ENCODE data around the gene DBNDD1. TPM values are rescaled to one million over a fixed set of nuclear protein-coding genes. Genes with fewer than 3 reads are reported as not detected.

The DBNDD1 gene
- total RNA-seq, 1 donor, result 1.1 TPM

DNA sequence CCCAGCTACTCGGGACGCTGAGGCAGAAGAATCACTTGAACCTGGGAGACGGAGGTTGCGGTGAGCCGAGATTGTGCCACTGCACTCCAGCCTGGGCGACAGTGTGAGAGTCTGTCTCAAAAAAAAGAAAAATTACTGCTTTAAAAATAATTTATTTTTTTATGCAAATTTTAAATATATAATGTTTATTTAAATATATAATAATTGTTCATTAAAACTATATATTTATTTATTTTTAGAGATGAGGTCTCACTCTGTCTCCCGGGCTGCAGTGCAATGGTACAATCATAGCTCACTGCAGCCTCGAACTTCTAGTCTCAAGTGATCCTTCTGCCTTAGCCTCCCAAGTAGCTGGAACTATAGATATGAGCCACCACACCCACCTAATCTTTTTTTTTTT is 15.2 kb upstream of the DBNDD1 start:
- H4K20me1 ChIP-seq (ENCODE audit: insufficient read depth, low read length), result peaks cover 24% of the 10 kb centered on the region
- no peak overlapping the region for H2AFZ ChIP-seq (ENCODE audit: low read length)
- H3K4me3 ChIP-seq (ENCODE audit: insufficient read depth, low read length), result no peak overlapping the region
- no peak overlapping the region for H3K27ac ChIP-seq (ENCODE audit: low read depth, low read length)
- TF ChIP-seq, protein P1, sequence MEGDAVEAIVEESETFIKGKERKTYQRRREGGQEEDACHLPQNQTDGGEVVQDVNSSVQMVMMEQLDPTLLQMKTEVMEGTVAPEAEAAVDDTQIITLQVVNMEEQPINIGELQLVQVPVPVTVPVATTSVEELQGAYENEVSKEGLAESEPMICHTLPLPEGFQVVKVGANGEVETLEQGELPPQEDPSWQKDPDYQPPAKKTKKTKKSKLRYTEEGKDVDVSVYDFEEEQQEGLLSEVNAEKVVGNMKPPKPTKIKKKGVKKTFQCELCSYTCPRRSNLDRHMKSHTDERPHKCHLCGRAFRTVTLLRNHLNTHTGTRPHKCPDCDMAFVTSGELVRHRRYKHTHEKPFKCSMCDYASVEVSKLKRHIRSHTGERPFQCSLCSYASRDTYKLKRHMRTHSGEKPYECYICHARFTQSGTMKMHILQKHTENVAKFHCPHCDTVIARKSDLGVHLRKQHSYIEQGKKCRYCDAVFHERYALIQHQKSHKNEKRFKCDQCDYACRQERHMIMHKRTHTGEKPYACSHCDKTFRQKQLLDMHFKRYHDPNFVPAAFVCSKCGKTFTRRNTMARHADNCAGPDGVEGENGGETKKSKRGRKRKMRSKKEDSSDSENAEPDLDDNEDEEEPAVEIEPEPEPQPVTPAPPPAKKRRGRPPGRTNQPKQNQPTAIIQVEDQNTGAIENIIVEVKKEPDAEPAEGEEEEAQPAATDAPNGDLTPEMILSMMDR (IDR thresholded peaks at IDR 0.05; ENCODE audit: extremely low read depth, low read depth, low read length), result no peak
- H3K9me3 ChIP-seq (ENCODE audit: low read depth, low read length), result no peaks in the 10 kb centered on the region
- peaks cover 42% of the 10 kb centered on the region for H3K36me3 ChIP-seq (ENCODE audit: insufficient read depth, low read length)
- H3K27me3 ChIP-seq (ENCODE audit: insufficient read depth, low read length), result no peaks in the 10 kb centered on the region
- H3K4me1 ChIP-seq (ENCODE audit: insufficient read depth, low read length), result no peaks in the 10 kb centered on the region
- no peaks in the 10 kb centered on the region for H3K79me2 ChIP-seq (ENCODE audit: insufficient read depth, low read length)
- no peak overlapping the region for H3K4me2 ChIP-seq (ENCODE audit: insufficient read depth, low read length)
- DNase-seq (ENCODE audit: insufficient read length, low spot score, missing footprints), result no peak

DNA sequence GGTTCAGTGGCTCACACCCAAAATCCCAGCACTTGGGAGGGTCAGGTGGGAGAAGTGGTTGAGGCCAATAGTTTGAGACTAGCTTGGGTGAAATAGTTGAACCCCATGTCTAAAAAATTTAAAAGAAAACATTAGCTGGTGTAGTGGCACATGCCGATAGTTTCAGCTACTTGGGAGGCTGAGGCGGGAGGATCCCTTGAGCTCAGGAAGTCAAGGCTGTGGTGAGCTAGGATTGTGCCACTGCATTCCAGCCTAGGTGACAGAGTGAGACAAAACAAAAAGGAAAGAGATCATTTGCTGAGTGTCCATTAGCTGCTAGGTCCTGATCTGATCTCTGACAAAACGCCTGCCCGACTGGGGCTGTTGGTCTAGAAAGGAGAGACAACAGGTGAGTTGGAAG is 14.1 kb upstream of the DBNDD1 start:
- peaks cover 24% of the 10 kb centered on the region for H4K20me1 ChIP-seq (ENCODE audit: insufficient read depth, low read length)
- no peaks in the 10 kb centered on the region for H3K79me2 ChIP-seq (ENCODE audit: insufficient read depth, low read length)
- no peaks in the 10 kb centered on the region for H3K9me3 ChIP-seq (ENCODE audit: low read depth, low read length)
- no peaks in the 10 kb centered on the region for H3K4me1 ChIP-seq (ENCODE audit: insufficient read depth, low read length)
- no peak overlapping the region for H2AFZ ChIP-seq (ENCODE audit: low read length)
- no peak for DNase-seq (ENCODE audit: insufficient read length, low spot score, missing footprints)
- no peak overlapping the region for H3K27ac ChIP-seq (ENCODE audit: low read depth, low read length)
- H3K4me3 ChIP-seq (ENCODE audit: insufficient read depth, low read length), result no peak overlapping the region
- no peak overlapping the region for H3K4me2 ChIP-seq (ENCODE audit: insufficient read depth, low read length)
- TF ChIP-seq, protein P1 (IDR thresholded peaks at IDR 0.05; ENCODE audit: extremely low read depth, low read depth, low read length), result no peak
- H3K36me3 ChIP-seq (ENCODE audit: insufficient read depth, low read length), result peaks cover 40% of the 10 kb centered on the region
- no peaks in the 10 kb centered on the region for H3K27me3 ChIP-seq (ENCODE audit: insufficient read depth, low read length)

DNA sequence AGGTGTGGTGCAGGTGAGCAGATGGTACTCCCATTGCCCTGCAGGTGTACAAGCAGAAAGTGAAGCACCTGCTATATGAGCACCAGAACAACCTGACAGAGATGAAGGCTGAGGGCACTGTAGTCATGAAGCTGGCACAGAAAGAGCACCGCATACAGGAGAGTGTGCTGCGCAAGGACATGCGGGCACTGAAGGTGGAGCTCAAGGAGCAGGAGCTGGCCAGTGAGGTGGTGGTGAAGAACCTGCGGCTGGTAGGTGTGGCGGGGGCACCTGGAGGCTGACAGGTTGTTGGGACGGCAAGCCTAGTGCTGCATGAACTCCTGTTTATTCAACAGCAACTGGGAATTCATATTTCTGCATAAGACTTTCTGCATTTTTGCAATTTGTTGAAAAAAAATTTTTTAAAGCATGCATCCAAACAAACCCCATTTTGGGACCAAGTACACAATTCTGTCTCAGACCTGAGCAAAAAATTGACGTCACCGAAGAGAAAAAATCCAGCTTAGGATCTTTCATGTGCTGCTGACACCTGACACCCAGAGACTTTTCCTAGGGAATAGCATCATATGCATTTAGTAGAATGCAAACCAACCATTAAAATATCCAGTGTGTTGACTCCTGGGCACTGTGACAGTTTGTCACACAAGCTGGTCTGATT is 13.5 kb upstream of the DBNDD1 start:
- TF ChIP-seq, protein P1 (IDR thresholded peaks at IDR 0.05; ENCODE audit: extremely low read depth, low read depth, low read length), result no peak
- H2AFZ ChIP-seq (ENCODE audit: low read length), result no peak overlapping the region

DNA sequence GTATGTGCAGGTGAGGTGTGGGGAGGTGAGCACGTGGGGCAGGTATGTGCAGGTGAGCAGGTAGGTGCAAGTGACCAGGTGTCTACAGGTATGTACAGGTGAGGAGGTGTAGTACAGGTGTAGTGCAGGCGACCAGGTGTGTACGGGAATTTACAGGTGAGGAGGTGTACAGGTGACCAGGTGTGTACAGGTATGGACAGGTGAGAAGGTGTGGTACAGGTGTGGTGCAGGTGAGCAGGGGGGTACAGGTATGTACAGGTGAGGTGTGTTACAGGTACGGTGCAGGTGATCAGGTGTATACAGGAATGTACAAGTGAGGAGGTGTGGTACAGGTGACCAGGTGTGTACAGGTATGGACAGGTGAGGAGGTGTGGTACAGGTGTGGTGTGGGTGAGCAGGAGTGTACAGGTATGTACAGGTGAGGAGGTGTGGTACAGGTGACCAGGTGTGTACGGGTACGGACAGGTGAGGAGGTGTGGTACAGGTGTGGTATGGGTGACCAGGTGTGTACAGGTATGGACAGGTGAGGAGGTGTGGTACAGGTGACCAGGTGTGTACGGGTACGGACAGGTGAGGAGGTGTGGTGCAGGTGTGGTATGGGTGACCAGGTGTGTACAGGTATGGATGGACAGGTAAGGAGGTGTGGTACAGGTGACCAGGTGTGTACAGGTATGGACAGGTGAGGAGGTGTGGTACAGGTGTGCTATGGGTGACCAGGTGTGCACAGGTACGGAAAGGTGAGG is 12.8 kb upstream of the DBNDD1 start:
- H3K36me3 ChIP-seq (ENCODE audit: insufficient read depth, low read length), result peaks cover 27% of the 10 kb centered on the region
- no peaks in the 10 kb centered on the region for H3K9me3 ChIP-seq (ENCODE audit: low read depth, low read length)
- H4K20me1 ChIP-seq (ENCODE audit: insufficient read depth, low read length), result peaks cover 22% of the 10 kb centered on the region
- no peaks in the 10 kb centered on the region for H3K27me3 ChIP-seq (ENCODE audit: insufficient read depth, low read length)
- TF ChIP-seq, protein P1 (IDR thresholded peaks at IDR 0.05; ENCODE audit: extremely low read depth, low read depth, low read length), result no peak
- H3K4me3 ChIP-seq (ENCODE audit: insufficient read depth, low read length), result no peak overlapping the region
- H2AFZ ChIP-seq (ENCODE audit: low read length), result no peak overlapping the region
- H3K27ac ChIP-seq (ENCODE audit: low read depth, low read length), result no peak overlapping the region
- no peaks in the 10 kb centered on the region for H3K79me2 ChIP-seq (ENCODE audit: insufficient read depth, low read length)
- no peaks in the 10 kb centered on the region for H3K4me1 ChIP-seq (ENCODE audit: insufficient read depth, low read length)
- no peak overlapping the region for H3K4me2 ChIP-seq (ENCODE audit: insufficient read depth, low read length)
- DNase-seq (ENCODE audit: insufficient read length, low spot score, missing footprints), result peak; percentile 85

More for the DNA sequence above, 13.5 kb upstream of the DBNDD1 start:
- H4K20me1 ChIP-seq (ENCODE audit: insufficient read depth, low read length), result peaks cover 24% of the 10 kb centered on the region
- no peaks in the 10 kb centered on the region for H3K27me3 ChIP-seq (ENCODE audit: insufficient read depth, low read length)
- no peaks in the 10 kb centered on the region for H3K79me2 ChIP-seq (ENCODE audit: insufficient read depth, low read length)
- H3K27ac ChIP-seq (ENCODE audit: low read depth, low read length), result no peak overlapping the region
- H3K36me3 ChIP-seq (ENCODE audit: insufficient read depth, low read length), result peaks cover 34% of the 10 kb centered on the region
- peak; percentile 68 for DNase-seq (ENCODE audit: insufficient read length, low spot score, missing footprints)
- H3K4me3 ChIP-seq (ENCODE audit: insufficient read depth, low read length), result no peak overlapping the region
- H3K4me1 ChIP-seq (ENCODE audit: insufficient read depth, low read length), result no peaks in the 10 kb centered on the region
- no peaks in the 10 kb centered on the region for H3K9me3 ChIP-seq (ENCODE audit: low read depth, low read length)
- no peak overlapping the region for H3K4me2 ChIP-seq (ENCODE audit: insufficient read depth, low read length)
